PC-3 (cell line): Measurements from ENCODE around the gene FBXO30. TPM values are rescaled to one million over a fixed set of nuclear protein-coding genes. Genes with fewer than 3 reads are reported as not detected.

ENCODE experiments used
- ATAC-seq: fragments of 200-7000 bp; cut with Tn5 transposase; 2 replicates; pipeline ENCODE4 v1.9.1; 2020; ENCODE audit warnings: mild to moderate bottlenecking, moderate library complexity
- BruUV-seq: library from RNA; stranded (reverse); fragments of 400-500 nt; replicated peaks from 2 replicates; lab custom pipeline; 2021; lab: Mats Ljungman, UMichigan
- CTCF ChIA-PET: fragments of 300-600 bp; sonication (Branson Sonifier 250); formaldehyde crosslinking; loops from one replicate; lab custom pipeline; 2022; ENCODE audit warnings: antibody characterized with exemption; lab: Charles Lee
- POLR2A ChIA-PET: fragments of 300-600 bp; sonication (Branson Sonifier 250); formaldehyde crosslinking; loops from one replicate; lab custom pipeline; 2022; ENCODE audit warnings: antibody characterized with exemption; ENCODE audit not compliant: unreplicated experiment; lab: Charles Lee
- DNase-seq: peaks from one replicate; pipeline ENCODE4 v3.0.0-alpha.2; 2015
- H2AFZ ChIP-seq: fragments of 300-600 bp; sonication (generic); 2 replicates; pipeline ENCODE4 v1.6.0; 2016; ENCODE audit warnings: antibody characterized with exemption, low read length
- H3F3A ChIP-seq: fragments of 300-600 bp; sonication (generic); one replicate; pipeline ENCODE4 v1.6.0; 2017; ENCODE audit warnings: antibody characterized with exemption, low read length, control low read depth, mild to moderate bottlenecking; ENCODE audit not compliant: unreplicated experiment
- H3K27ac ChIP-seq: fragments of 300-600 bp; sonication (generic); 2 replicates; pipeline ENCODE4 v1.5.1; 2016; ENCODE audit warnings: mild to moderate bottlenecking, low read length
- H3K27me3 ChIP-seq: fragments of 300-600 bp; sonication (generic); 2 replicates; pipeline ENCODE4 v1.6.1; 2016; ENCODE audit warnings: low read length, mixed read lengths
- H3K36me3 ChIP-seq: fragments of 300-600 bp; sonication (generic); 2 replicates; pipeline ENCODE4 v1.6.1; 2016; ENCODE audit warnings: low read depth, mixed run types, low read length, mixed read lengths
- H3K4me1 ChIP-seq: fragments of 300-600 bp; sonication (generic); 2 replicates; pipeline ENCODE4 v1.5.1; 2016; ENCODE audit warnings: low read length; ENCODE audit not compliant: insufficient read depth
- H3K4me2 ChIP-seq: fragments of 300-600 bp; sonication (generic); 2 replicates; pipeline ENCODE4 v1.6.0; 2016; ENCODE audit warnings: low read length
- H3K4me3 ChIP-seq: fragments of 300-600 bp; sonication (generic); 2 replicates; pipeline ENCODE4 v1.5.1; 2016; ENCODE audit warnings: mild to moderate bottlenecking, low read length, mixed read lengths
- H3K79me2 ChIP-seq: fragments of 300-600 bp; sonication (generic); 2 replicates; pipeline ENCODE4 v1.6.1; 2017; ENCODE audit warnings: low read length, mixed read lengths
- H3K9ac ChIP-seq: fragments of 300-600 bp; sonication (generic); 2 replicates; pipeline ENCODE4 v1.6.0; 2016; ENCODE audit warnings: mild to moderate bottlenecking, low read length
- H3K9me2 ChIP-seq: fragments of 300-600 bp; sonication (generic); replicated peaks from 2 replicates; pipeline ENCODE4 v1.6.1; 2016; ENCODE audit warnings: mixed run types, low read length, mixed read lengths
- H3K9me3 ChIP-seq: fragments of 300-600 bp; sonication (generic); 2 replicates; pipeline ENCODE4 v1.6.1; 2016; ENCODE audit warnings: low read length, mixed read lengths
- H4K20me1 ChIP-seq: fragments of 300-600 bp; sonication (generic); 2 replicates; pipeline ENCODE4 v1.6.1; 2016; ENCODE audit warnings: low read length, mixed read lengths
- CTCF ChIP-seq: fragments of 300-600 bp; sonication (generic); conservative IDR thresholded peaks from 2 replicates; pipeline ENCODE4 v1.5.1; 2017; ENCODE audit warnings: antibody characterized with exemption, low read depth, mild to moderate bottlenecking, low read length
- EZH2 ChIP-seq: fragments of 300-600 bp; sonication (generic); IDR thresholded peaks from one replicate; pipeline ENCODE4 v1.6.1; 2017; ENCODE audit warnings: antibody characterized with exemption, mild to moderate bottlenecking, low read length; ENCODE audit not compliant: unreplicated experiment
- EZH2phosphoT487 ChIP-seq: fragments of 300-600 bp; sonication (generic); IDR thresholded peaks from 2 replicates; pipeline ENCODE4 v1.6.1; 2018; ENCODE audit warnings: mild to moderate bottlenecking, antibody characterized with exemption, low read length, borderline replicate concordance
- intact Hi-C: fragments of 100-400 bp; cut with micrococcal nuclease; formaldehyde crosslinking; loops from 2 replicates; pipeline ENCODE4 v1.9.0; 2023
- total RNA-seq: library from RNA; depleted of rRNA; stranded (reverse); fragments of >200 nt; gene quantifications from 2 replicates; pipeline ENCODE4 v1.2.3, GENCODE V29; 2014

The FBXO30 gene
- total RNA-seq, 1 experiment from 2014 or later = 2.5 TPM

GRCh38 chr6:145838305-145838704 lies 23.7 kb upstream of the FBXO30 start:
- TF ChIP-seq EZH2phosphoT487 = no peak
- TF ChIP-seq EZH2 = no peak
- TF ChIP-seq CTCF = no peak
- CTCF ChIA-PET = no interaction called here
- peak; percentile 48 for ATAC-seq

GRCh38 chr6:145836772-145837171 lies 22.2 kb upstream of the FBXO30 start:
- Histone ChIP-seq H3K79me2 (no peaks in the 10 kb centered on the region), H3K9me3 (no peaks in the 10 kb centered on the region), H3K4me2 (no peak overlapping the region), H2AFZ (no peak overlapping the region), H4K20me1 (no peaks in the 10 kb centered on the region), H3K9ac (no peak overlapping the region), H3K9me2 (no peaks in the 10 kb centered on the region), H3K4me1 (peaks cover 24% of the 10 kb centered on the region), H3K4me3 (no peak overlapping the region), H3K27me3 (no peaks in the 10 kb centered on the region), H3F3A (no peaks in the 10 kb centered on the region), H3K36me3 (no peaks in the 10 kb centered on the region), H3K27ac (no peak overlapping the region)
- POLR2A ChIA-PET = no interaction called here
- CTCF ChIA-PET = no interaction called here
- no peak for ATAC-seq
- BruUV-seq = no TSS peak
- intact Hi-C loops = no loop called here
- no peak for DNase-seq
- no peak for TF ChIP-seq EZH2phosphoT487
- no peak for TF ChIP-seq CTCF
- no peak for TF ChIP-seq EZH2

More at GRCh38 chr6:145838305-145838704, 23.7 kb upstream of the FBXO30 start:
- Histone ChIP-seq H3K9me2 (no peaks in the 10 kb centered on the region), H3K4me1 (peaks cover 24% of the 10 kb centered on the region), H4K20me1 (no peaks in the 10 kb centered on the region), H3K36me3 (no peaks in the 10 kb centered on the region), H3K9me3 (no peaks in the 10 kb centered on the region), H3K9ac (no peak overlapping the region), H3K79me2 (no peaks in the 10 kb centered on the region), H3K4me3 (no peak overlapping the region), H2AFZ (no peak overlapping the region), H3F3A (no peaks in the 10 kb centered on the region), H3K27me3 (no peaks in the 10 kb centered on the region), H3K4me2 (peak overlapping the region; percentile 22; the same call in 1 of the 2 replicates), H3K27ac (no peak overlapping the region)
- intact Hi-C loops = no loop called here
- no TSS peak for BruUV-seq
- DNase-seq = peak; percentile 25
- POLR2A ChIA-PET = no interaction called here

GRCh38 chr6:145836170-145836569 lies 21.6 kb upstream of the FBXO30 start:
- Histone ChIP-seq H4K20me1 (no peaks in the 10 kb centered on the region), H2AFZ (no peak overlapping the region), H3K36me3 (no peaks in the 10 kb centered on the region), H3K4me3 (no peak overlapping the region), H3K9ac (no peak overlapping the region), H3K27ac (no peak overlapping the region), H3K27me3 (no peaks in the 10 kb centered on the region), H3F3A (no peaks in the 10 kb centered on the region), H3K9me3 (no peaks in the 10 kb centered on the region), H3K9me2 (no peaks in the 10 kb centered on the region), H3K4me1 (peaks cover 24% of the 10 kb centered on the region), H3K4me2 (no peak overlapping the region), H3K79me2 (no peaks in the 10 kb centered on the region)
- TF ChIP-seq EZH2 = no peak
- no peak for TF ChIP-seq EZH2phosphoT487
- no peak for TF ChIP-seq CTCF
- DNase-seq = peak; percentile 48
- no TSS peak for BruUV-seq
- intact Hi-C loops = no loop called here
- ATAC-seq = no peak; the same call in 1 of the 2 replicates
- ChIA-PET POLR2A (interaction anchor here (0.6 kb wide), 1 partner anchor 32 kb away, joined by 5 read pairs; no protein-coding TSS in a partner anchor), CTCF (no interaction called here)
